ENCODE measurements around the gene TRAF5.

DNA sequence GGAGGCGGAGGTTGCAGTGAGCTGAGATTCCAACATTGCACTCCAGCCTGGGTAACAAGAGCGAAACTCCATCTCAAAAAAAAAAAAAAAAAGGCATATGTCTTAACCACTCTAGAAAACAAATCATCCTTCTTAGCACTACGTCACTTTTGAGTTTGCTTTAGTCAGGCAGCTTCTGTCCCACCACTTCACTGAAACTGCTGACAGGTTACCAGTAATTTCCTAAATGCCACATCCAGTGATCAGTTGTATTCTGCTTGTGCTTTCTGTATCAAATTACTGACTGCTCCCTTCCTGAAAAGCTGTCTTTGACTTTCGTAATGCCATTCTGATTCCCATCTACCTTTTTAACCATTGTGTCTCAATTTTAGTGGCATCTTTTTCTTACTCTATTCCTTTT is 45.7 kb upstream of the TRAF5 start:
- no peak for TF ChIP-seq POLR2A (IDR thresholded peaks at IDR 0.05)
- TF ChIP-seq, protein P1, sequence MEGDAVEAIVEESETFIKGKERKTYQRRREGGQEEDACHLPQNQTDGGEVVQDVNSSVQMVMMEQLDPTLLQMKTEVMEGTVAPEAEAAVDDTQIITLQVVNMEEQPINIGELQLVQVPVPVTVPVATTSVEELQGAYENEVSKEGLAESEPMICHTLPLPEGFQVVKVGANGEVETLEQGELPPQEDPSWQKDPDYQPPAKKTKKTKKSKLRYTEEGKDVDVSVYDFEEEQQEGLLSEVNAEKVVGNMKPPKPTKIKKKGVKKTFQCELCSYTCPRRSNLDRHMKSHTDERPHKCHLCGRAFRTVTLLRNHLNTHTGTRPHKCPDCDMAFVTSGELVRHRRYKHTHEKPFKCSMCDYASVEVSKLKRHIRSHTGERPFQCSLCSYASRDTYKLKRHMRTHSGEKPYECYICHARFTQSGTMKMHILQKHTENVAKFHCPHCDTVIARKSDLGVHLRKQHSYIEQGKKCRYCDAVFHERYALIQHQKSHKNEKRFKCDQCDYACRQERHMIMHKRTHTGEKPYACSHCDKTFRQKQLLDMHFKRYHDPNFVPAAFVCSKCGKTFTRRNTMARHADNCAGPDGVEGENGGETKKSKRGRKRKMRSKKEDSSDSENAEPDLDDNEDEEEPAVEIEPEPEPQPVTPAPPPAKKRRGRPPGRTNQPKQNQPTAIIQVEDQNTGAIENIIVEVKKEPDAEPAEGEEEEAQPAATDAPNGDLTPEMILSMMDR (IDR thresholded peaks at IDR 0.05): no peak
